Uterine smooth muscle cell (primary cell): ENCODE measurements around the gene DDX43. TPM values are rescaled to one million over a fixed set of nuclear protein-coding genes. Genes with fewer than 3 reads are reported as not detected.

Experiments used
- total RNA-seq: library from RNA; depleted of rRNA; stranded (reverse); fragments of >200 nt; gene quantifications from 2 replicates; pipeline ENCODE4 v1.2.3, GENCODE V29; 2014

DDX43 gene
- under 0.01 and 2.7 TPM in 2 replicates for total RNA-seq

DNA sequence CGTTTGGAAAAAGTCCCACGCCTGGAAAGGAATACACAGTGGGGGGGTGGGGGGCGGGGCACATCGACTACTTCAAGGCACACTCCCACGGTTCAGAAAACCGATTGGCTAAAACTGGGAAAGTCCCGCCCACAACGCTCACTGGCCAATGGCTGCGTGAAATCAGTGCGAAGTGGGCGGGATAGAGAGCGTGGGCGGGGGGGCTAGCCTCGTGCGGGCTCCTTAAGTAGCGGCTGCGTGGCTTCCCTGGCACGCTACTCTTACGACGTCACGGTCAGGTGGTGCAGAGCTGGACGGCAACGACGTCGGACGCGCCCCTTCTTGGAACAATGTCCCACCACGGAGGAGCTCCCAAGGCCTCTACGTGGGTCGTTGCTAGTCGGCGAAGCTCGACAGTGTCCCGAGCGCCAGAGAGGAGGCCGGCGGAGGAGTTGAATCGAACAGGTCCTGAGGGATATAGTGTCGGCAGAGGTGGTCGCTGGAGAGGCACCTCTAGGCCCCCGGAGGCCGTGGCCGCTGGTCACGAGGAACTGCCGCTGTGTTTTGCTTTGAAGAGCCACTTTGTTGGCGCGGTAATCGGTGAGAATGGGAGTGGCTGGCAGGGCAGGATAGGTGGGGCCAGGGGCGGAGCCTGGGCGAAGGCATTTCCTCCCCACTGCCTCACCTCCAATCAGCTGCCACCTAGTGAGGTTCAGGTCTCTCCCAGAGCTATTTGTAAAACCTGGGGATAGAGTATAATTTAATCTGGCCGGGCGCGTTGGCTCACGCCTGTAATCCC lies at the start of gene DDX43:
TSS of gene DDX43 (plus strand) at position 252 of the 778 bp plus-strand sequence. CDS start at position 330, 78 bp downstream.

DNA sequence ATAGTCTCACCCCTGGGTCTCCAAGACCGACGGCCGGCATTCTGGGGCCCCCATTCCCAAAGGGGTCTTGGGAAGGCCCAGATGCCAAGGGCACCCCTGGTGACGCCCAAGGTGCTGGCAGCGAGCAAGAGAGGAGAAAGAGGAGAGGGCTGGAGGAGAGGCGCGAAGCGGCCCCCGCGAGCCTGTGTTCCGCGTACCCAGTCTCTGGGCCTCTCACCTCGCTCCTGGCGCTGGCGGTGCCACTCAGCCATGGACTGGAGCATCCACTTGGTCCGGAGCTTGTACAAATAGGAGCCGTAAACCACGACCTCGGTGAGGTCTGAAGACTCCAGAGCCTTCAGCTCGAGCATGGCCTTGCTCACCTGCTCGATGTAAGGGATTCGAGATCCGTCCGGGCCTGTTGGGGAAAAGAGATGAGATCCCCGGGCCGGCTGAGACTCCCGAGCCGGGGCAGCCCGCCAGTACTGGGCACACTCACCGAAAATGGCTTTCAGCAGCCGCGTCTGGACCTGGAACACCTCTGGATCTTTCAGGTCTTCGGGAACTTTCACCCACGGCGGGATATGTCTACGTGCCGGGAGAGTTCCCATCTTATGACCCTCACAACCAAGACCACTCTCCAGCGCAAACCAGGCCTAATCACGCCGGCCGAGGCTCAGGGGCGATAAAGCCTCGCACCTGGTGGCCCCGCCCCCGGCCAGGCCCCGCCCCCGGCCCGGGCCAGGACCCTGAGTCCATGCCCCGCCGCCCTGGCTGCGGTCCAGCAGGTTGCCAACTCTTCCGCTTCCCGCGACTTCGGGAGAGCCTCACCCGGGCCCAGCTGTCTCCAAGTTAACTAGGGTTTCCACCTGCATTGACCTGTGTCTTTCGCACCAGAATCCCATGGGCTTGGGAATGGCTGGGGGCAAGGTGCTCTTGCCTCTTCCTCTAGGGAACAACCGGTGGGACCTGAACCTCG lies 40.7 kb upstream of the DDX43 start, which contains the start of gene DPPA5:
TSS of gene DPPA5 (minus strand) at position 641 of the 958 bp plus-strand sequence. CDS start at position 590, 51 bp downstream.

DNA sequence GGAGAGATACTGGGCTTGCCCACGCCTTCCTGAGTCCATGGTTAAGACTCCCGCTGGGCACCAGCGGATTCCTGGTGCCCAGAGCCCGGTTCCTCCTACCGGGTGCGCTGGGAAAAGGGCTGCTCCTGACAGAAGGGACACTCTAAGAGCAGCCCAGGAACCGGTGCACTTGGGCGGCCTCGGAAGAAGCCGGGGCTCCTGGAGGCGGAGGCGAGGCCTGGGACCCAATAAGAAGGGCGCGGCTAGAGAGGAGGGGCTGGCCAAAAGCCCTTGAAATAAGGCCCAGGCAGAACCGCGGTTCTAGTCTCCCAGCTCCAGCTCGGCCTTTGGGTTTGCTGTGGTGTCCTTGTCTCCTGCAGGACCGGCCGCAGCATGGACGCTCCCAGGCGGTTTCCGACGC lies 32.3 kb upstream of the DDX43 start, which contains the start of gene KHDC3L:
TSS of gene KHDC3L (plus strand) at position 301 of the 400 bp plus-strand sequence. CDS start at position 373, 72 bp downstream.

DNA sequence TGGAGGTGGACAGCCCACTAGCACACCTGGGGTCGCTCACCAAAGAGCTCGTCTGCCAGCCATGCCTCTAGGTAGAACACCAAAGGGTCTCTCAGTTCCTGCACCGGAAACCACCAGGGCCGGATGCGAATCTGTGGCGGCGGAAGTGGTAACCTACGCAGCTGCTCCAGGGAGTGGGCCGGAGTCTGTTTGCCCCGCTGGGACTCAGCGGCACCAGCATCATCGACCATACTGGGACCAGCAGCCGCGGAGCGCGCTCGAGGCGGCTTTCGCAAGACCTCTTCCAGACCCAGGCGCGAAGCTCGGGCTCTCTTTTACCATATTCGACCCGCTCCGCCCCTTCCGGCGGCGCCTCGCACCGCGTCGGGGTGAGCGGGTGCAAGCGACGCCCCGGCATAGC lies 25.1 kb upstream of the DDX43 start, which contains the start of gene OOEP:
TSS of gene OOEP (minus strand) at position 335 of the 400 bp plus-strand sequence. CDS start at position 230, 105 bp downstream.

DNA sequence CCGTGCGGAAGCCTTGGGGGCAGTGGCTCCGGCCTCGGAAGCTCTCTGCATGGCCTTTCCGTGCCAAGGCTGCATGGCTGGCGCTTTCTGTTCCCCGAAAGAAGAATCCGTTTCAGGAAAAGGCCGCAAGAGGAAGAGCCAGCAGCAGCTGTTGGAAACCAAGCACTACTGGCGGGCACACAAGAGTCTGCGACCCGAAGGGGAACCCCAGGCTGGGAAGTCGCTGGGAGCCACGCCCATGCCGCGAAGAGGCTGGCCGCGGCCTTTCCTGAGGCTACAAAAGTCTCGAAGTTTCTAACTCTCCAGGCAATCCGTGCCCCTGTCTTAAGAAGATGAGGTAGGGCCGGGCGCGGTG lies 57.5 kb downstream of the DDX43 start, which contains the start of gene CGAS:
TSS of gene CGAS (minus strand) at position 191 of the 355 bp plus-strand sequence. CDS start at position 75, 116 bp downstream.

DNA sequence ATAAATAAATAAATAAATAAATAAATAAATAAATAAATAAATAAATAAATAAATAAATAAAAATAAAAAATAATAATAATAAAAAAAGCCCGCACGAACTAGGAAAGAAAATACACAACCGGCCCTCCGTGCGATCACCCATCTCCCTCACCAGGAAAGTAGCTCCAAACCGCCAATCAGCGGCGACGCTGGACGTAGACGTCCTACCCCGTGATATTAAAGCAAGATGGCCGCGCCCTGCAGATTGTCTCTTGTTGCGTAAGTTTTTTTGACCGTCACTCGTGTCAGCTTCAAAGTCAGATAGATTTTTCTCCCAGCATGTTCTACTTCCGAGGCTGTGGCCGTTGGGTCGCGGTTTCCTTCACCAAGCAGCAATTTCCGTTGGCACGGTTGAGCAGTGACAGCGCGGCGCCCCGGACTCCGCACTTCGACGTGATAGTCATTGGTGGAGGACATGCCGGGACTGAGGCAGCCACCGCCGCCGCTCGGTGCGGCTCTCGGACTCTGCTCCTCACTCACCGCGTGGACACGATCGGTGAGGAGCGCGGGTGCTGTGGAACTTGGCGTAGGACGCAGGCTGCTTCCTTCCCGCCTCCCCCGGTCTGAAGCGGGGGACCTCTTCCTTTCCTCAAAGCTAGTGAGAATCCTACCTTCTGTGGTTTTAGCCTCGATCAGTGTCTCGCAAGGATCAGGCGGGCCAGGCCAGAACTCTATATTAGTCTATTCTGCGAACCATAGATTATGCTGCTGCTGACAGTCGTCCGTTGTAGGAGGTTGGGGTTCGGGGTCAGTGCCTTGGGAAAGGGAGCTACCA lies 67.1 kb downstream of the DDX43 start, which contains the start of gene MTO1:
TSS of gene MTO1 (plus strand) at position 201 of the 814 bp plus-strand sequence. CDS start at position 319, 118 bp downstream.

Other genes starting within 250 kb of the DDX43 start
- 0.50 TPM in 1 of 2 replicates, not detected in the other for gene KHDC1L, start 169.3 kb upstream of the DDX43 start, total RNA-seq
- gene KHDC1, start 131.6 kb upstream of the DDX43 start, total RNA-seq: 3.9 and 6.2 TPM in 2 replicates
- gene DPPA5, start 40.6 kb upstream of the DDX43 start, total RNA-seq: not detected in 2 replicates
- gene KHDC3L, start 32.2 kb upstream of the DDX43 start, total RNA-seq: 0.12 TPM in 1 of 2 replicates, not detected in the other
- gene OOEP, start 24.9 kb upstream of the DDX43 start, total RNA-seq: not detected in 2 replicates
- 6.1 and 7.4 TPM in 2 replicates for gene CGAS, start 57.5 kb downstream of the DDX43 start, total RNA-seq
- gene MTO1, start 66.9 kb downstream of the DDX43 start, total RNA-seq: 43.4 and 51.1 TPM in 2 replicates
- 18,177 and 24,670 TPM in 2 replicates for gene EEF1A1, start 126.2 kb downstream of the DDX43 start, total RNA-seq